ENCODE measurements around the gene ANKRD11.

DNA sequence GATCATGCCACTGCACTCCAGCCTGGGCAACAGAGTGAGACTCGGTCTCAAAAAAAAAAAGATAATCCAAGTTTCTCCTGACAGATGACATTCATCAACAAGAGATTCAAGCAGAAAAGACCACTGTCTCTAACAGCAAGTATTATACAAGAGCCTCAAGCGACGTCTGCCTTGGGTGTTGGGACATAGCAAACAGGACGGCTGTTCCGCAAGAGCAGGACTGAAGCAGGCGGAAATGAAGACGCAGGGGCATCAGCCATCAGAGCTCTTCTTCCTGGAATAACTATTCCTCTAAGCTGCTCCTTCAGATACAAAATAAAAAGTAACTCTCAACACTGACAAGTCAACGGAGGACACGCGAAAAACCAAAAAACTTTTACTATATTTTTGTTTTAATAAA lies 54.0 kb downstream of the ANKRD11 start:
- TF ChIP-seq, protein P1, sequence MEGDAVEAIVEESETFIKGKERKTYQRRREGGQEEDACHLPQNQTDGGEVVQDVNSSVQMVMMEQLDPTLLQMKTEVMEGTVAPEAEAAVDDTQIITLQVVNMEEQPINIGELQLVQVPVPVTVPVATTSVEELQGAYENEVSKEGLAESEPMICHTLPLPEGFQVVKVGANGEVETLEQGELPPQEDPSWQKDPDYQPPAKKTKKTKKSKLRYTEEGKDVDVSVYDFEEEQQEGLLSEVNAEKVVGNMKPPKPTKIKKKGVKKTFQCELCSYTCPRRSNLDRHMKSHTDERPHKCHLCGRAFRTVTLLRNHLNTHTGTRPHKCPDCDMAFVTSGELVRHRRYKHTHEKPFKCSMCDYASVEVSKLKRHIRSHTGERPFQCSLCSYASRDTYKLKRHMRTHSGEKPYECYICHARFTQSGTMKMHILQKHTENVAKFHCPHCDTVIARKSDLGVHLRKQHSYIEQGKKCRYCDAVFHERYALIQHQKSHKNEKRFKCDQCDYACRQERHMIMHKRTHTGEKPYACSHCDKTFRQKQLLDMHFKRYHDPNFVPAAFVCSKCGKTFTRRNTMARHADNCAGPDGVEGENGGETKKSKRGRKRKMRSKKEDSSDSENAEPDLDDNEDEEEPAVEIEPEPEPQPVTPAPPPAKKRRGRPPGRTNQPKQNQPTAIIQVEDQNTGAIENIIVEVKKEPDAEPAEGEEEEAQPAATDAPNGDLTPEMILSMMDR (optimal IDR thresholded peaks at IDR 0.05 in 1 of 3, IDR thresholded peaks at IDR 0.05 in 1 of 3, conservative IDR thresholded peaks at IDR 0.05 in 1 of 3; ENCODE audit: extremely low read depth in 1 of 3, insufficient read depth in 2 of 3, low read length in 3 of 3), result no peak
- no peak for TF ChIP-seq EZH2 (IDR thresholded peaks at IDR 0.05; ENCODE audit: low read length)
